DOHH2 (cell line): ENCODE results near the gene C19orf85.

Experiments
- EZH2phosphoT487 ChIP-seq: fragments of 200-600 bp; sonication (generic); IDR thresholded peaks from 2 replicates; pipeline ENCODE4 v1.6.1; 2017; ENCODE audit warnings: borderline replicate concordance, mild to moderate bottlenecking, antibody characterized with exemption, low read length, moderate library complexity, mixed read lengths
- TF ChIP-seq, protein P1 (sequence below): fragments of 200-600 bp; sonication (generic); IDR thresholded peaks from one replicate; pipeline ENCODE4 v1.5.1; 2014; ENCODE audit warnings: antibody characterized with exemption, mild to moderate bottlenecking, low read depth, low read length; ENCODE audit not compliant: poor library complexity, severe bottlenecking

DNA sequence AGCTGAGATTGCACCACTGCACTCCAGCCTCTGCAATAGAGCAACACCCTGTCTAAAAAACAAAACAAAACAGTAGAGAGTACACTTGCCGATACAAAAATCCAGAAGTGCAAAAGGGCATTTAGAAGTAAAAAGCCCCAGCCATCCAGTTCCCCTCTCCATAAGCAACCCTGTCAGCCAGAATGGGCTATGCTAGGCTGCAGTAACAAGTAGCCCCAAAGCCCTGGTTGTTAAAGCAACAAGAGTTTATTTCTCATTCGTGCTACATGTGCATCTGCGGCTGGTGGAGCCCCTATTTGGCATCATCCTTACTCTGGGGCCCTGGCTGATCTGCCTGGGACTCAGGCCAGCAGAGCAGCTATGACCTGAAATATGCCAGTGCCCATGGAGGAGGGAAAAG is 40.0 kb downstream of the C19orf85 start:
- TF ChIP-seq, protein P1, sequence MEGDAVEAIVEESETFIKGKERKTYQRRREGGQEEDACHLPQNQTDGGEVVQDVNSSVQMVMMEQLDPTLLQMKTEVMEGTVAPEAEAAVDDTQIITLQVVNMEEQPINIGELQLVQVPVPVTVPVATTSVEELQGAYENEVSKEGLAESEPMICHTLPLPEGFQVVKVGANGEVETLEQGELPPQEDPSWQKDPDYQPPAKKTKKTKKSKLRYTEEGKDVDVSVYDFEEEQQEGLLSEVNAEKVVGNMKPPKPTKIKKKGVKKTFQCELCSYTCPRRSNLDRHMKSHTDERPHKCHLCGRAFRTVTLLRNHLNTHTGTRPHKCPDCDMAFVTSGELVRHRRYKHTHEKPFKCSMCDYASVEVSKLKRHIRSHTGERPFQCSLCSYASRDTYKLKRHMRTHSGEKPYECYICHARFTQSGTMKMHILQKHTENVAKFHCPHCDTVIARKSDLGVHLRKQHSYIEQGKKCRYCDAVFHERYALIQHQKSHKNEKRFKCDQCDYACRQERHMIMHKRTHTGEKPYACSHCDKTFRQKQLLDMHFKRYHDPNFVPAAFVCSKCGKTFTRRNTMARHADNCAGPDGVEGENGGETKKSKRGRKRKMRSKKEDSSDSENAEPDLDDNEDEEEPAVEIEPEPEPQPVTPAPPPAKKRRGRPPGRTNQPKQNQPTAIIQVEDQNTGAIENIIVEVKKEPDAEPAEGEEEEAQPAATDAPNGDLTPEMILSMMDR, result no peak
- TF ChIP-seq EZH2phosphoT487, result no peak
